GM19395 (cell line): ENCODE results near the gene GPNMB.

Source experiments
- ATAC-seq: cut with Tn5 transposase; IDR thresholded peaks from one replicate; pipeline ENCODE4 v1.9.1; 2021; ENCODE audit warnings: mild to moderate bottlenecking, moderate library complexity; ENCODE audit not compliant: unreplicated experiment

The GPNMB gene

DNA sequence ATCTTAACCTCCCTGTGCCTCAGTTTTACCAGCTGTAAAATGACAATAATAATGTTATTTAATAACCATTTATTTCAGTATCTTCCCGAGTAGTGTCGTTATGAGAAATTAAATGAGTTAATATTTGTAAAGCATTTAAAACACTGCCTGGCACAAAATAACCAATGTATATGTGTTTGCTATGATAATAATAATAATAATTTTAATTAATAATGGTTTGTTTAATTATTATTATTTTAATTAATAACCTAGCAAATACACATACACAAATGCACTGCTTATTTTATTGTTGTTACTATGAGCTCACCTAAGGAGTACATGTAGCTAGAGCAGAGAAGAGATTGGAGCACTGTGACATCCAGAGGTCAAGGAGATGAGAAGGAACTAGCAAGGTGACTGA is 18.2 kb upstream of the GPNMB start:
- ATAC-seq = no peak

DNA sequence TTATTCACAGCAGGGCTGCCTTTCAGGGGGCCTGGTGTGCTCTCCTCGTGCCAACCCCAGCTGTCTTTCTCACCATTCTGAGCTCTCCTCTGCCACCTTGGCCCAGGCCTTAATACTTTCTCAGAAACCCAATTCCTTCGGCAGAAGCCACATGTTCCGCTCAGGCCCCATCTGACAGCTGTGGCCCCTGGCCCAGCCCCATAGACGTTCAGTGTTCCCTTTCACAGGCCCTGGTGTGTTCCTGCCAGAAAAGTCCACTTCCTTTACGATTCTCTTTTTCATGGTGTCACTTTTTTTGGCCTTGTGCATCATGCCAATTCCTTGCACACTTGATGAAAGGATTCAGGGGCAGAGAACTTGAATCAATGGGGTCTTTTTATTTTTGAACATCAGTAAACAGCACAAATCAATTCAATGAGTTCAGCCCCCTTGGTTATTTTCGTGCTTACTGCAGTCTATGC is 15.9 kb upstream of the GPNMB start:
- ATAC-seq = no peak

DNA sequence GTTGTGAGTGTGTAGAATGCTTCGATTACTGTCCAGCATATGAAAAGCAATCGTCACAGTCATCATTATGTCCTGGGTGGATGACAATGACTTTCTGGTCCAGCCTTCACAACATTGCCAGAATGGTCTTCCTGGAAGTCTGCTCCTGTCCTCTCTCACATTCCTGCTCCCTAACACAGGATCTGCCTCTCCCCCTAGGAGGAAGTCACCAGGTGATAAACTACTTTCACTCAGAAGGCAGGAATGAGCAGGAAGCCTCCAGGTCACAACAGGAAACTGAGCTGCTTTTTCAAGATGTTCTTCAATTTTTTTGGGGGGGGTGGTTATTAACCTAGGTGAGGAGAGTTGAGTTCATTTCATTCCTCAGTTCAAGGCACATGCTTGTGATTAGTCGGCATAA is 13.6 kb upstream of the GPNMB start:
- ATAC-seq = no peak

DNA sequence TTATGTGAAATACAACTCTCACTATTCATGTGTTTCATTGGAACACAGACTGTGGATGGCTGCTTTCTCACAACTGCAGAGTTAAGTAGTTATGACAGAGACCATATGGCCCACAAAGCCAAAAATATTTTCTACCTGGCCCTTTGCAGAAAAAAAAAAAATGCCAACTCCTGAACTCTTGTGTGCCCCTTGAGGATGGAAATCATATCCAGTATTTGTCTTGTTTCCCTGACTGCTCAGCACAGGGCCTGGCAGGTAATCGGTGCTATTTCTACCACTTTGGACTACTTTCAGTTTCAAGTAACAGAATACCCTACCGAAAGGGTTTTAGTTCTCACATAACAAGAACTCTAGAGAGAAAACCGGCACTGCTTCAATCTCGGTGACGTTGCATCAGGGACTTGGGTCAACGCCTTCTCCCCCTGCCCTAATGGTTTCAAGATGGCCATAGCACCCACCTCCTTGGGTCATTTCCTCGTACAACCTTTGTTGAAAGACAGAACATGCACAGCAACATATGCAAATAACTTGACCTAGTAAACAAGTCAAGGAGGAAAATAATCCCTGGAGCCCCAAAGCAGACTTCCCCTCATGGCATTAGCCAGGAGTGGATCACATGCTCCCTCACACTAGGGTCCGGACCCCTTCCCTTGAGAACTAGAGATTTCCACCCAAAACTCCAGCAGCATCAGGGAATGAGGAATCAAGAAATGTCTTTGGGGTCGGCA is 11.8 kb upstream of the GPNMB start:
- peak; percentile 97 for ATAC-seq

DNA sequence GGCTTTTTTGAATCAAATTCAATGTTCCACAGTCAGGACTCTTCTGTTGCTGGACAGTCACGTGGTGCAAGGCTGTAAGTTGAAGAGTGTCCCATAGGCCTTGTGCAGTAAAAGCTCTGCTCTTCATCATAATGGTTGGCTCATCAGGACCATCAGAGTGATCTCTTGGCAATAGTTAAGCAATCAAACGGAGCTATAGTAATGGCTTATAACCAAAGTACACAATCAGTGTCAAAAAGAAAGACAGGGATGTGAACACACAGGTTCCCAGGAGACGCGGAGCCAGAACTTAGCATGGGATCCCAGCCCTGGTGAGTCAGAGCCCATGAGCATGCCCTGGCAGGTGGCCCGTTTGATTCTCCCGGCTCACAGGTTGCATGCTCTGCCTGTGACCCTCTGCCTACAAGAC is 10.8 kb upstream of the GPNMB start:
- no peak for ATAC-seq

DNA sequence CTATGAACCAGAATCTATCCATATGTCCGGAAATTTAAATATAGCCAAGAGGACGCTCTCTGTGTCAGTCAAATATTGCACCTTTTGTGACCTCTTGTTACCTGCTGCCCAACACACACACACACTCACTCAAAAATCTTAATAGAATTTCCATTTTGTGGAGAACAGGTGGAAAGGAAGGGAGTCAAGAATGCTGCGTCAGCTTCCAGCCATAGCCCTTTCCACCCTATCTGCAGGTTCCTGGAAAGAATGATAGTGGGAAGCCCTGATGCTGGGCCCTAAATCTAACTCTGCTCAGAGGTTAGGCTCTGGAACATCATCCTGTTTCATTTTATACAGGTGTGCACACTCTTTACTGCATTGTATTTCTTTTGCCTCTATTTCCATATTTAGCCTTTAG is 9.6 kb upstream of the GPNMB start:
- ATAC-seq = no peak

DNA sequence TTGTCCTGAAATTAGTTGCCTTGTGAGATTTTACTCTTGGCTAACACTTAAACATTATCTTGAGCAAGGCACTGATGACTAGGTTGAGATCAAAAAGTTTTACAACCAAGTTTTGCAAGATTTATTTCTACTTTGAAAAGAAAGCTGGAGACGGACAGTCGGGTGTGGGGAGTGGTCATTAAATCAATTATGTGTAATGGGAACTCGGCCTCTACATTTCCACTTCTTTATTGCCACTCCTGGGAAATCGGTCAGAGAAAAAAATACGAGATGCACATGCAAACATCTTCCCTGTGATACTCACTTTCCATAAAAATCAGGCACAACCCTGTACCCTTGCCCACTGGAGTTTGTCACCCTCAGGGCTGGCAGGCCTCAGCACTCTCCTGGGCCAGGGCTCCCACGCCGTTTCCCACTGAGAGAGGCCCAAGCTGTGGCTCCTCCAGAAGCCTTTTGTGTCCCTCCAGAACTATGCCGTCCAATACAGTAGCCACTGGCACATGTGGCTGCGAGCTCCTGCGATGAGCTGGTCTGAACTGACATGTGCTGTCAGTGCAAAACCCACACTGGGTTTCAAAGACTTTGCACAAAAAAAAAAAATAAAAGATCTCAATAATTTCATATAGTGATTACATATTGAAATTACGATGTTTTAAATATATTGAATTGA is 7.5 kb upstream of the GPNMB start:
- no peak for ATAC-seq

DNA sequence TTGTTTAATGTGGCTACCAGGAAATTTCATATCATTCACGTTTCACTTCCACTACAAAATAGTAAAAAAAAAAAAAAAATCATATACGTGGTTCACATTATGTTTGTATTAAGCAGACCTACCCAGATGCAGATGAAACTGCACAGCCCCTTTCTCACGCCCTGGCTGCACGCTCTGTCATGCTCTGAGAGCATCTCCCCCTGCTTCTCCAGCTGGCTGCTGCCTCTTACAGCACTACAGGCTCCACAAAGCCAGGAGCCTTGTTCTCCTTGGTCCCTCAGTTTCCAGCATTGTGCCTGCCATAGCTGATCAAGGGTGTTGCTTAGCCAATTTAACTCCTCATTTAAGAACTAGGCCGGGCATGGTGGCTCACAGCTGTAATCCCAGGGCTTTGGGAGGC is 6.9 kb upstream of the GPNMB start:
- ATAC-seq = no peak

DNA sequence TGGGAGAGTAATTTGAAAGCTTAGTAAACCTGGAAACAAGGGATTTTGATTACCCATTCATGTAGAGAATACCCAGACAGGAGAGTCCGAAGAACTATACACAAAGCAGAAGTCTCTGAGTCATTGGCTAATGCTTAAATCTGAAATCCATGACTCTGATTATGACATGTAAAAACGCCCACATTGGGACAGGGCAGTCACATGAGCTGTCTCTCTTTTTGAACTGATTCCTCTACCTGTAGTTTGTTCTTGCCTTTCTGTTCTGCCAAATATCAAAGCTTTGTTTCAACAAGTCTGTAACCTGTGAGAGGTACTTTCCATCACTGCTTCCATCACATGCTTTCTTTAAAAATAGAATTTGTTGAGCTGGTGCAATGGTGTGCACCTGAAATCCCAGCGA is 4.3 kb upstream of the GPNMB start:
- ATAC-seq = no peak

DNA sequence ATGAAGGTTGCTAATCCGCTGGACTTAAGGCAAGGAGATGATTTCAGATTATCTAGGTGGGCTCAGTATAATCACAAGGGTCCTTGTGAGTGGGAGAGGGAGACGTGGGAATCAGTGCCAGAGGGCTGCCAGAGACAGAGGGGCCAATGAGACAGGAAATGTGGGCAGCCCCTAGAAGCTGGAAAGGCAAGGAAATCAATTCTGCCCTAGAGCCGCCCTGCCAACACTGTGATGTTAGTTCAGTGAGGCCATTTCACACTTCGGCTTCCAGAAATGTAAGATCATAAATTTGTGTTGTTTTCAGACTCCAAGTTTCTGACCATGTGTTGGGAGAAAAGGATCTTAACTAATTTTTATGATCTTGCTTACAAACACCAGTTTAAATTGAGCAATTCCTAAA is 3.6 kb upstream of the GPNMB start:
- no peak for ATAC-seq

DNA sequence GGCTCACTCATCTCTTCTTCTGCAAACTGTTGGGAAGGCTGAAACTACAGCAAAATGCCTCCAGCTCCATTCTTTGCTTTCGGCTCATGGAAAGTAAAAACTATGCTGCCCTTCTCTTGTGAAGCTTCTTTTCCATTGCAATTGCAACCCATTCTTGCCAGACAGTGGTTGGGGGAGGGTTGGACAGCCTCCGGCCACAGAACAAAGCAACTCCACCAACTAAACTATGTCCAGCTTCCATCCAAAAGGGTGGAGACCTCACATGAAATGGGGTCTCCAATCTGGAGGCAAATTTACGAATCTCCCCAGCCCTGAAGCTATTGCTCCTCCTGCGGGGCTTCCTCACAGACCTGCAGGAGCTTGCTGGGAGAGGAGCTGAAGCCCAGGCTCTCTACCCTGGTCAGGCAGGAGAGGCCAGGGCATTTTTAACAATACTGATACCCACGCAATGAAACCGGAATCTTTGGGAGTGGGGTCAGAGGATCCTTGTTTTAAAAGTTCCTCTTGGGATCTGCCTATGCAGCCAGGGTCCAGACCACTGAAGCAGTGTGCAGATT is 549 bp downstream of the GPNMB start:
- ATAC-seq = no peak

DNA sequence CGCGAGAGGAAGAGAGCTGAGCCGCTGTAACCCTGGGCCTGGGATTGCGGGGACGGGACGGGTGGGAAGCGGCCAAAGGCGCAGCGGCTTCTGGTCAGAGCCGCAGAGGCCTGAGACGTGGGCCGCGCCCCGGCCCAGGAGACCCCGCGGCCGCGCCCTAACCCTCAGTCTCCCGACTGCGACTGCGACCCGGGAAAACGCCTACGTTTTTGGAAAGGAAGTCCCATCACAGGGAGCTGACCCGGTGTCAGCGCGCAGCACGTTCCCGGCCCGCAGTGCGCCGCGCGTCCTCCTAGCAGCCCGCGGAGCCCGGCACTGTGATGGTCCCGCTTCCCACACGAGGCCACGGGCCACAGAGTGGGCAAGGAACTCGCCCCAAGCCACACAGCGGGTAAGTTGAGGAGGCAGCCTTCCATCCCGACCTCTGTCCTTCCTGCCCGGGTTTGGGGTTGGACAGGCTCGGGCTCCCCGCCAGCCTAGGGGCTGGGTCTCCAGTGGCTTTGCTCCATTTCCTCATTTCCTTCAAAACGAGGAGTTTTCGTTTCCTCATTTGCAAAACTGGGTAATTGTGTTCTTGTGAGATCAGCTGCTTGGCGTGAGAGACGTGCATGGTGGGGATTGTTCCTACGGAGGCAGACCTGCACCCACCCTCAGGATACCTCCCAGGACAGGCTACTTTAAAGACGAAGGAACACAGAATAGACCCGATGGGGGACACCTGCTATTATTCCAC is 1.2 kb downstream of the GPNMB start:
- ATAC-seq = no peak

DNA sequence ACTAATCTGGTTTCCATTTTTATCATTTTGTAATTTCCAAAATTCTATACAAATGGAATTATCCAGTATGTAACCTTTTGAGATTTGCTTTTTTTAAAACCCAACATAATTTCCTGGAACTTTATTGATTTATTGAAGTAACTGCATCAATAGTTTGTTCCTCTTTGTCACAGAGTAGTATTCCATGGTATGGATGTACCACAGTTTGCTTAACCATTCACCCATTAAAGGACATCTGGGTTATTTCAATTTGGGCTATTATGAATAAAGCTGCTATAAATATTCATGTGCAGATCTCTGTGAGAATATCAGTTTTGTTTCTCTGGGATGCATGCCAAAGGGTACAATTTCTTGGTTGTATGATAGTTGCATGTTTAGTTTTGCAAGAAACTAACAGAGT is 2.9 kb downstream of the GPNMB start:
- no peak for ATAC-seq

DNA sequence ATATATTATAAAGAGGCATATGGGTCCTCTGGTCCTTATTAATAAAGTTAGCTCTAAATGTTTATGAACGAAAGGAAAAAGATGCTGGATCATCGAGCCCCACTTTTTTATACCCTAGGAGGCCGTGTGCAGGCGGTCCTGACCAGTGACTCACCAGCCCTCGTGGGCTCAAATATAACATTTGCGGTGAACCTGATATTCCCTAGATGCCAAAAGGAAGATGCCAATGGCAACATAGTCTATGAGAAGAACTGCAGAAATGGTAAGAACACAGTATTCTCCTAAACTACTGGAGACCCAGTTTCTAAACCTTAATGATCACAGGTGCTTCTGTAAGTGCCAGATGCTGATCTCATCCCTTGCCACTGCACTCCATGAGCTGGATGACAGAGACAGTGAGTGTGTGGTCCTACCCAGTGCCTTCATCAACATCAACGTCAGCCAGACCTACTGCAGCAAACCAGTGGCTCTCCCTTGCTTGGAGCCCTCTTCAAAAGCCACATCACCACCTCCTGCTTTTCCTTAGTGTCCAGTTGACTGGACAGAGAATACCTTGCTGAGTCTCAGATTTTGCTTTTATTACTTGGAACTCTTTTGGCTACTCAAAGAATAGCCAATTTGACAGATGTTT is 7.6 kb downstream of the GPNMB start:
- no peak for ATAC-seq

DNA sequence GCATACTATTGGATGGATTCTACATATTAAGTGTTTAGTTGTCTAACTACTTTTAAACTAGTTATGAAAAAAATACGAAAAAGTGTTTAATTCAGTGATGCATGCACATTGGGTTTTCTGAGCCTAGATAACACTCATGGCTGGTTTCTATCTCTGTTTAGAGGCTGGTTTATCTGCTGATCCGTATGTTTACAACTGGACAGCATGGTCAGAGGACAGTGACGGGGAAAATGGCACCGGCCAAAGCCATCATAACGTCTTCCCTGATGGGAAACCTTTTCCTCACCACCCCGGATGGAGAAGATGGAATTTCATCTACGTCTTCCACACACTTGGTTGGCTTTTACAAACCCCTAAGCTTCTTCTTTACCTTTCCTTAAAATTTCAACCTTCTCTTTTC is 10.2 kb downstream of the GPNMB start:
- ATAC-seq = no peak

DNA sequence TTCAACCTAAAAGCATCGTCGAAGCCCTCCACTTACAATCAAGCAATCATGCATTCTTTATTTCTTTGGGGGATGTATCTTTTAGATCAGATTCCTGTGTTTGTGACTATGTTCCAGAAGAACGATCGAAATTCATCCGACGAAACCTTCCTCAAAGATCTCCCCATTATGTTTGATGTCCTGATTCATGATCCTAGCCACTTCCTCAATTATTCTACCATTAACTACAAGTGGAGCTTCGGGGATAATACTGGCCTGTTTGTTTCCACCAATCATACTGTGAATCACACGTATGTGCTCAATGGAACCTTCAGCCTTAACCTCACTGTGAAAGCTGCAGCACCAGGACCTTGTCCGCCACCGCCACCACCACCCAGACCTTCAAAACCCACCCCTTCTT is 13.8 kb downstream of the GPNMB start:
- no peak for ATAC-seq

DNA sequence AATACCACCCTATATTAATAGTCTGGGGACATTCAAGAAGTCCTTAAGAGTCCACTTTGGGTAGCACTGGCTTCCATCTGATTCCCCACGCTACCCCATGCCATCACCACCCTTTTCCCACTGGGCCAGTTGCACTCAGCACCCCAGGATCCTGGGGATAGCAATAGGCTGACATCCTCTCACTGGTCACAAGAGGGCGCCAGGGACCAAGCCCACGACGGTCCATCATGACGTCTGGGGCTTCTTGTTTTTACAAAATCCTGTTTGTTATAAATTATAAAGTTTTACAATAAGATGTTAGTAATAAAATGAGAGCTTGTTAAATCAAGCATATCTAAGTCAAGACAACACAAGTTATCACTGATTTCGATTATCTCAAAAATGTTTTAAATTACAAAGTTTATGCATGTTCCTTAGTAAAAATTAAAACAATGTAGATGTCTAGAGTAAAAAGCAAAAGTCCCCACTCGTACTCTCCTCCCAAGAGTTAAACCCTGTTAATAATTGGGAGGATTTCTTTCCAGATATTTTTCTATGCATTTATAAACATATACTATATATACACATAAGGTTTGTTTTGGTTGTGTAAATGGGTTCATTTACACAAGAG is 15.4 kb downstream of the GPNMB start:
- ATAC-seq = peak; percentile 87

DNA sequence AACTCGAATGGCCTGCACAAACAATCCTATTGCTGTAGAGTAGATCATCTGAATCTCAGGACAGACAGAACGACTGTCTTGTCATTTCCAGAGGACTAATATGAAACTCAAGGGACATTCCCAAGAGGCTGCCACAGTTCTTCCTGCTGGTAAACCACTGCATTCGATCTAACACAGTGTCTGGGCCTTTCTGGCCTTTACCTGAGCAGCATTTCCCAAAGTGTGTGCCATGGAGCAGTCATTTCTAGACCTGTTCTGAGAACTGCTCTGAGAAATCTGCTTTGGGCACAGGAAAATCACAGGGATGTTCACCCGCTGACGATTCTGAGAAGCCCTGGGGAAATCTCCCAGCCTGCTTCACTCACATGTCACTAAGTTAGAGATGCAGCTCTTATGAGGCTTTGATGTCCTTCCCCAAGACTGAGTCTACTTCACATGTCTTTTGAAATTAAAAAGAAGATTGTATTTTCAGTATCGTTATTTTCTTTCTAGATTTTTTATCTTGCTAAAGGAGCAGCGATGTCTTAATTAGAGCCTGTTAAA is 18.4 kb downstream of the GPNMB start:
- ATAC-seq = no peak

DNA sequence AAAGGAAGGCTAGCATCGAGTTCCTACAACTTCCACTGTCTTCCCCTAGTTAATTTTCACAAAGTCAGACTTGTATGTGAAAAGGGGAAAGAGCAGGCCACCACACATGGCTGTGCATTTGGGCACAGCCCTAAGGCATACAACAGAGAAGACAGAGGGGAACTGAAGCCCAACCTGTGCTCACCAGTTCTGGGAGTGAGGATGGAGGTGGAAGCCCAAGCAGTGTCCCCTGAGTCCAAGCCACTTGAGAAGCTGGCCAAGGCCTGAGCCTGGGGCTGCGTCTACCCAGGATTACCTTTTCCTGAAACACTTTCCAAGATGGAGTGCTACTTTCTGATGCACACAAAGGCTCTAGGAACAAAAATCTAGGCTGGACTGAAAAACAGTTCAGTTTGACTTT is 20.3 kb downstream of the GPNMB start:
- ATAC-seq = no peak

DNA sequence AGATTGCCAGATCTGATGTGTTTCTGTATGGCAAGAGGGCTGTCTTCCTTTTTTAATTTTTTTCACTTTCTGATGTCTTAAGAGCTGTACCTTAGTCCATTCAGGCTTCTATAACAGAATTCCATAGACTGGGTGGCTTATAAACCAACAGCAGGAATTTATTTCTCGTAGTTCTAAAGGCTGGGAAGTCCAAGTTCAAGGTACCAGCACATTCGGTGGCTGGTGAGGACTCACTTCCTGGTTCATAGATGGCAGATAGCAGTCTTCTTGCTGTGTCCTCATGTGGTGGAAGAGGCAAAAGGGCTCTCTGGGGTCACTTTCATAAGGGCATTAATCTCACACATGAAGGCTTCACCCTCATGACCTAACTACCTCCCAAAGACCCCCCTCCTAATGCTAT is 20.8 kb downstream of the GPNMB start:
- ATAC-seq = no peak

DNA sequence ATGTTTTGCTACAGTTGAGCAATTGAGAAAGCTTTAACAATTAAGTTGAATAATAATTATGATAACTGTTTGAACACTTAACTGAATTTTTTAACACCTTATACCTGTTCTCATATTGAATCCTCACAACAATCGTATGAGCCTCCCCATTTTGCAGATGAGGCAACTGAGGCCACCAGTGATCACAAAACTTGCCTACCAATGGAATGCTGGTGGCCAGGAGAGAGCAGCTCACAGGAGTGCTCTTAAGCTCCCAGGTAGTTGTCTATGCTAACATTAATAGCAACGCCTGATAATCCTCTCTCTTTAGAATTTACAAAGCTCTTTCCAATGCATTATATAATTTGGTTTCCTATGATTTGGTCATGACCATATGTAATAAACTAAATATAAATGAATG is 21.6 kb downstream of the GPNMB start:
- ATAC-seq = no peak
